ENCODE results near the gene RNF31.

The RNF31 gene

GRCh38 chr14:24182110-24182882 is 35.0 kb downstream of the RNF31 start:
- DNase-seq (ENCODE audit: low spot score) = no peak

DNA sequence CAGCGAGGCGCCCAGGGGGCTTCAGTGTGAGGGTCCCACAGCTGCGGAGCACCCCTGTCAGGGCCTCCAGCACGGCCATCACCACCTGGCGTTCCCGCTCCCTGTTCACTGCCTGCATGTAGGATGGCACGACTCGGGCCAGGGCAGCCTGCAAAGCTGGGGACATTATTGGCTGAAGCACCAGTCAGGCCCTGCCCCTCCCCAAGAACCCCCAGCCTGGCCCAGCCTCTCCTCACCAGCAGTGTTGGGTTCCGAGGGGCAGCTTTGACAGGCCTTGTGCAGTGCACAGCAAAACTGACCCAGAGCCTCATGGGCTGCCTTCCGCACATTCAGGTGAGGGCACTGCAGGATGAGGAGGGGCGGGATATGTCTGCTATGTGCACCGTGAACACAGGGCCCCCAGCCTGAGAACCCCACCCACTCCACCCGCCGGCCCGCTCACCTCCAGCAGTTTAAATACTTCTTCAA is 35.8 kb downstream of the RNF31 start:
- DNase-seq (ENCODE audit: low spot score) = no peak

GRCh38 chr14:24184104-24184970 is 37.0 kb downstream of the RNF31 start:
- DNase-seq (ENCODE audit: low spot score) = no peak

DNA sequence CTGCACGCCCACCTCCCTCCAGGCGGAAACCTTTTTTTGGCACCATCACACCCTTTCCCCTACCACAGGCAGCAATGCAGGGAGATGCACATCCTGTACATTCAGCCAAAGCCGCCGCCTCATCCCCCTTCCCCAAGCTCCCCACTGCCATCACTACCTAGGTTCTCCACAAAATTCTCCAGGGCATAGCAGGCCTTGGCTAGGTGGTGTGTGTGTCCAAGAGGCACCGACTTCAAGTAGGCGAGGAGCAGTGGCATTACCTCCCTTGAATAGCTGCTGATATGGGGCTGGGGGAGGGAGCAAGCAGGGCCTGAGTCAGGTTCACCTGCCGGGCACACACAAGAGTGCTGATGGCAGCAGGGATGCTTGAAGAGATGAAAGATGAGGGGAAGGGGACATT is 37.7 kb downstream of the RNF31 start:
- DNase-seq (ENCODE audit: low spot score) = no peak

DNA sequence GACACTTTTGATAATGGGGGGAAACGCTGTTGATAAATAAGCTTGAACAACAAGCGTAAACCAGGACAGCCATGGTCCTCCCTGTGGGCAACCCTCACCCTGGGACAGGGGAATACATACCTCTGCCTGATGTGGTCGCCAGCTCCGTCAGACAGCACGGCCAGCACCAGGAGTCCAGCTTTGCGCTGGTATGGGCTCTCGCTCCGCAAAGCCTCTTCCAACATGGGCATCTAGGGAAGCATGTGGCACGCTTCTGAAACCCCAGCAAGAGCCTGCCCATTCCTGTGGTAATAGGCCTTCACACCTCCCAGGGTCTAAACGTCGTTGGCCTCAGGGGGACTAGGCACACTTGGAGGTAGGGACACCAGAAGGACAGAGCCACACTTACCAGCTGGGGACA is 38.4 kb downstream of the RNF31 start:
- no peak for DNase-seq (ENCODE audit: low spot score)

GRCh38 chr14:24186831-24187538 is 39.7 kb downstream of the RNF31 start:
- no peak for DNase-seq (ENCODE audit: low spot score)

GRCh38 chr14:24187539-24187915 is 40.2 kb downstream of the RNF31 start:
- DNase-seq (ENCODE audit: low spot score) = no peak

- peak; percentile 98 for DNase-seq (ENCODE audit: low spot score)
Measured at GRCh38 chr14:24188251-24189058, 41.2 kb downstream of the RNF31 start, which contains the start of gene IPO4. IPO4 (minus strand) TSS chr14:24188816; CDS start chr14:24188787, 29 bp downstream.

- DNase-seq (ENCODE audit: low spot score) = no peak
Measured at GRCh38 chr14:24189059-24189375, 41.7 kb downstream of the RNF31 start.

GRCh38 chr14:24189460-24189859 is 42.2 kb downstream of the RNF31 start:
- no peak for DNase-seq (ENCODE audit: low spot score)

DNA sequence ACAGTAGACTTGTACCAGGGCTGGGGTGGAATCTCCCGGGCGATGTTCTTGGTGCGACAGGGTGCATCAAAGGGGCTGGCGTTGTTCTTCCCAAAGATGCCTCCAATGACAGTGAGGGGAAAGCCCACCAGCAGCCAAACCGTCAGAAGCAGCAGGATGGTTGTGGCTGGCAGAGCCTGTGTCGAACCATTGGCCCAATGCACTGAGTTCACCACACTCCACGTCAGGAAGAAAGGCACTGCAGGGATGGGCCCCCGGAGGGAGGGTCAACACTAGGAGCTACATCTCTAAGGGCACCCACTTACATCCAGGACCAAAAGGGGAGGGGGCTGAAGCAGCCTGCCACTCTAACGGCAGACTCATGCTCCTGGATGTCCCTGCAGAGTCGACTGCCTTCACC is 43.1 kb downstream of the RNF31 start:
- no peak for DNase-seq (ENCODE audit: low spot score)

GRCh38 chr14:24192933-24193332 is 45.6 kb downstream of the RNF31 start:
- DNase-seq (ENCODE audit: low spot score) = no peak

- DNase-seq (ENCODE audit: low spot score) = no peak
Measured at GRCh38 chr14:24194186-24194872, 47.0 kb downstream of the RNF31 start.

DNA sequence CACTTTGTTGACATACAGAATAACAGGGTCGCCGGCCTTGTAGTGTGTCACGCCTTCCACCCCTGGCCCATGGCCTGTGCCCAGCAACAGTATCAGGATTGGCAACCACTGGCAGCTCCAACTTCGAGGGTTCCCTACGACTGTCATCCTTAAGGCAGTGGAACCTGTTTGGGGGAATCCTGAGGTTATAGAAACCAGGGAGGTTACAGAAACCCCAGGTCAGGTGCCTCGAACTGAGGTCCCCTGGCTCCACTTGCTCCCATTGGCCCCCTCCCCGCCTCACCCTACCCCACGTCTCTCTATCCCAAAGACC is 47.5 kb downstream of the RNF31 start:
- DNase-seq (ENCODE audit: low spot score) = no peak

- DNase-seq (ENCODE audit: low spot score) = peak; percentile 87
Measured at GRCh38 chr14:24195186-24196070, 48.1 kb downstream of the RNF31 start, which contains the start of gene TM9SF1. TM9SF1 (minus strand) TSS chr14:24195441; CDS start chr14:24195019, 422 bp downstream.

GRCh38 chr14:24196071-24197055 is 49.1 kb downstream of the RNF31 start:
- peak; percentile 26 for DNase-seq (ENCODE audit: low spot score)

DNA sequence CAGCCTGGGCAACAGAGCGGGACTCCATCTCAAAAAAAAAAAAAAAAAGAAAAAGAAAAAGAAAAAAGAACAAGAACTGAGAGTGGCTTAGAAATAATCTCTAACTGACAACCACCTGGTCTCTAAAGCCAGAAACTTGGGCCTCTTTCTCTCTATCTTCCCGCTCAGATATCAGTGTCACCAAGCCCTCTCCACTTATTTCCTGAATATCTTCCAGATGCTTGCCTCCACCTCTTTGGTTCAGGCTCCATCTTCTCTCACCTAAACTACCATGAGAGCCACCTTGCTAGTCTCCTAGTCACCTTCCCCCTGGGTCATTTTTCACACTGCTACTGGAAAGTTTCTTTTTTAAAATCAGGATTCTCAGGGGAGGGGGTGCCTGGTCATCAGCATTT is 49.8 kb downstream of the RNF31 start:
- DNase-seq (ENCODE audit: low spot score) = no peak

GRCh38 chr14:24198814-24199524 is 51.7 kb downstream of the RNF31 start:
- no peak for DNase-seq (ENCODE audit: low spot score)
